Stimulated activated CD4-positive, alpha-beta T cell treated with anti-CD3 and anti-CD28 coated beads, Interleukin-12 subunit alpha, Interleukin-12 subunit beta, amount 100 ng/mL, for 48 hours (primary cell): ENCODE measurements around the gene RFXANK.

Experiments
- DNase-seq, 3 donors: peaks; one replicate each; pipeline ENCODE4 v3.0.0-alpha.2; 2020; ENCODE audit warnings: low read depth in 2 of 3, low spot score in 1 of 3

RFXANK gene

GRCh38 chr19:19227217-19227616 lies 35.2 kb downstream of the RFXANK start:
- DNase-seq = no peak

GRCh38 chr19:19229701-19230100 lies 37.6 kb downstream of the RFXANK start:
- no peak for DNase-seq

GRCh38 chr19:19230999-19231398 lies 38.9 kb downstream of the RFXANK start:
- no peak for DNase-seq

- DNase-seq = no peak
Measured at GRCh38 chr19:19232261-19232721, 40.2 kb downstream of the RFXANK start.

- no peak for DNase-seq
Measured at GRCh38 chr19:19234220-19234816, 42.3 kb downstream of the RFXANK start.

- no peak for DNase-seq
Measured at GRCh38 chr19:19236173-19236572, 44.1 kb downstream of the RFXANK start.

- no peak for DNase-seq
Measured at GRCh38 chr19:19238126-19238894, 46.3 kb downstream of the RFXANK start.

- no peak for DNase-seq
Measured at GRCh38 chr19:19239675-19240074, 47.6 kb downstream of the RFXANK start.

- DNase-seq = no peak
Measured at GRCh38 chr19:19240476-19240875, 48.4 kb downstream of the RFXANK start.

- DNase-seq = no peak
Measured at GRCh38 chr19:19250196-19250801, 58.2 kb downstream of the RFXANK start.
